Measurements from ENCODE around the gene CHURC1. TPM values are rescaled to one million over a fixed set of nuclear protein-coding genes. Genes with fewer than 3 reads are reported as not detected.

The CHURC1 gene
- total RNA-seq, 2 experiments from 2014 or later, result 33.0 to 72.5 TPM

- Histone ChIP-seq H3K9me2 (ENCODE audit: insufficient read depth, low read length) (no peaks in the 10 kb centered on the region), H4K20me1 (ENCODE audit: insufficient read depth, low read length) (no peaks in the 10 kb centered on the region), H3K36me3 (ENCODE audit: insufficient read depth, low read length) (no peaks in the 10 kb centered on the region), H3K9me3 (ENCODE audit: low read length) (no peaks in the 10 kb centered on the region), H3K79me2 (ENCODE audit: insufficient read depth, low read depth, low read length) (no peaks in the 10 kb centered on the region), H3K4me3 (ENCODE audit: low read depth, low read length, poor library complexity, severe bottlenecking) (no peak overlapping the region), H3K4me1 (ENCODE audit: insufficient read depth, low read length, poor library complexity, severe bottlenecking) (no peaks in the 10 kb centered on the region), H3K4me2 (ENCODE audit: low read length) (no peak overlapping the region), H3K27ac (ENCODE audit: low read depth, low read length, poor library complexity, severe bottlenecking) (no peak overlapping the region), H2AFZ (ENCODE audit: low read length) (no peak overlapping the region)
- TF ChIP-seq, protein P1, sequence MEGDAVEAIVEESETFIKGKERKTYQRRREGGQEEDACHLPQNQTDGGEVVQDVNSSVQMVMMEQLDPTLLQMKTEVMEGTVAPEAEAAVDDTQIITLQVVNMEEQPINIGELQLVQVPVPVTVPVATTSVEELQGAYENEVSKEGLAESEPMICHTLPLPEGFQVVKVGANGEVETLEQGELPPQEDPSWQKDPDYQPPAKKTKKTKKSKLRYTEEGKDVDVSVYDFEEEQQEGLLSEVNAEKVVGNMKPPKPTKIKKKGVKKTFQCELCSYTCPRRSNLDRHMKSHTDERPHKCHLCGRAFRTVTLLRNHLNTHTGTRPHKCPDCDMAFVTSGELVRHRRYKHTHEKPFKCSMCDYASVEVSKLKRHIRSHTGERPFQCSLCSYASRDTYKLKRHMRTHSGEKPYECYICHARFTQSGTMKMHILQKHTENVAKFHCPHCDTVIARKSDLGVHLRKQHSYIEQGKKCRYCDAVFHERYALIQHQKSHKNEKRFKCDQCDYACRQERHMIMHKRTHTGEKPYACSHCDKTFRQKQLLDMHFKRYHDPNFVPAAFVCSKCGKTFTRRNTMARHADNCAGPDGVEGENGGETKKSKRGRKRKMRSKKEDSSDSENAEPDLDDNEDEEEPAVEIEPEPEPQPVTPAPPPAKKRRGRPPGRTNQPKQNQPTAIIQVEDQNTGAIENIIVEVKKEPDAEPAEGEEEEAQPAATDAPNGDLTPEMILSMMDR (conservative IDR thresholded peaks at IDR 0.05; ENCODE audit: low read length), result peak; percentile 33; the same call in 1 of the 2 replicates
- TF ChIP-seq EZH2phosphoT487 (IDR thresholded peaks at IDR 0.05; ENCODE audit: borderline replicate concordance, low read depth, low read length), result no peak
- no peak for DNase-seq (ENCODE audit: low spot score)
- intact Hi-C loops (cut with micrococcal nuclease; ENCODE audit: unreplicated experiment), result no loop called here
- ChIA-PET CTCF (ENCODE audit: unreplicated experiment) (no interaction called here), POLR2A (interaction anchor here (0.7 kb wide), 1 partner anchor 456 kb away, joined by 3 read pairs; no protein-coding TSS in a partner anchor)
- BruUV-seq (replicated peaks), result no TSS peak
Measured at GRCh38 chr14:64960762-64961276, 46.6 kb downstream of the CHURC1 start.

DNA sequence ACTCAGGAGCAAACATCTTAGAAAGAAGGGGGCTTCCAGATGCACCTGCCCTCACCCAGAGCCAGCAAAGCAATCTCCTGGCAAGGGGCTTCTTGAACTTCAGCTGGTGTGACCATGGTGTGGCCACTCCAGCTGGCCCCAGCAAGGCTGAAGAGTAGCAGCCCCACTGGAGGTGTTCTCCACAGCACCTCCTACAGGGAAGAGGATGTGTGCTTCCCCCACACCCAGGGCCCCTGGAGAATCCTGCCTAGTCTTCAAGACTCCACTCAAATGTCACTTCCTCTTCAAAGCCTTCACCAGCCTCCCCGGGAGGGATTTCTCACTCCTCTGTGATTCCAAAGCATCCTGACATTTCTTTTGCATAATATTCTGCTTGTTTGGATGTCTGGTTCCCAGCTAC, 49.4 kb downstream of the CHURC1 start:
- intact Hi-C loops (cut with micrococcal nuclease; ENCODE audit: unreplicated experiment), result no loop called here
- Histone ChIP-seq H3K9me3 (ENCODE audit: low read length) (no peaks in the 10 kb centered on the region), H3K9me2 (ENCODE audit: insufficient read depth, low read length) (no peaks in the 10 kb centered on the region), H3K4me1 (ENCODE audit: insufficient read depth, low read length, poor library complexity, severe bottlenecking) (peaks cover 4% of the 10 kb centered on the region), H4K20me1 (ENCODE audit: insufficient read depth, low read length) (no peaks in the 10 kb centered on the region), H3K36me3 (ENCODE audit: insufficient read depth, low read length) (no peaks in the 10 kb centered on the region), H3K4me2 (ENCODE audit: low read length) (no peak overlapping the region), H2AFZ (ENCODE audit: low read length) (no peak overlapping the region), H3K27ac (ENCODE audit: low read depth, low read length, poor library complexity, severe bottlenecking) (no peak overlapping the region), H3K4me3 (ENCODE audit: low read depth, low read length, poor library complexity, severe bottlenecking) (no peak overlapping the region), H3K79me2 (ENCODE audit: insufficient read depth, low read depth, low read length) (no peaks in the 10 kb centered on the region)
- ChIA-PET POLR2A (no interaction called here), CTCF (ENCODE audit: unreplicated experiment) (no interaction called here)
- BruUV-seq (replicated peaks), result no TSS peak
- TF ChIP-seq EZH2phosphoT487 (IDR thresholded peaks at IDR 0.05; ENCODE audit: borderline replicate concordance, low read depth, low read length), result no peak
- TF ChIP-seq, protein P1 (conservative IDR thresholded peaks at IDR 0.05; ENCODE audit: low read length), result 0 out of 2 replicates have a peak, but pooled peaks have one; percentile 31
- no peak for DNase-seq (ENCODE audit: low spot score)

- H3K36me3 ChIP-seq (ENCODE audit: insufficient read depth, low read length), result no peaks in the 10 kb centered on the region
- H3K4me3 ChIP-seq (ENCODE audit: low read depth, low read length, poor library complexity, severe bottlenecking), result no peak overlapping the region
- H4K20me1 ChIP-seq (ENCODE audit: insufficient read depth, low read length), result no peaks in the 10 kb centered on the region
- H3K9me3 ChIP-seq (ENCODE audit: low read length), result no peaks in the 10 kb centered on the region
- no peak for TF ChIP-seq EZH2phosphoT487 (IDR thresholded peaks at IDR 0.05; ENCODE audit: borderline replicate concordance, low read depth, low read length)
- no peak for DNase-seq (ENCODE audit: low spot score)
- no peak overlapping the region for H3K27ac ChIP-seq (ENCODE audit: low read depth, low read length, poor library complexity, severe bottlenecking)
- H3K4me1 ChIP-seq (ENCODE audit: insufficient read depth, low read length, poor library complexity, severe bottlenecking), result peaks cover 11% of the 10 kb centered on the region
- intact Hi-C loops (cut with micrococcal nuclease; ENCODE audit: unreplicated experiment), result no loop called here
- H2AFZ ChIP-seq (ENCODE audit: low read length), result no peak overlapping the region
- CTCF ChIA-PET (ENCODE audit: unreplicated experiment), result no interaction called here
- no peaks in the 10 kb centered on the region for H3K9me2 ChIP-seq (ENCODE audit: insufficient read depth, low read length)
- H3K79me2 ChIP-seq (ENCODE audit: insufficient read depth, low read depth, low read length), result no peaks in the 10 kb centered on the region
- no TSS peak for BruUV-seq (replicated peaks)
- no peak overlapping the region for H3K4me2 ChIP-seq (ENCODE audit: low read length)
- POLR2A ChIA-PET, result interaction anchor here (0.6 to 0.7 kb wide), 2 partner anchors 10 to 522 kb away, joined by 3 to 4 read pairs; no protein-coding TSS in a partner anchor
Measured at GRCh38 chr14:64965356-64966000, 51.2 kb downstream of the CHURC1 start.

Measured in OCI-LY7 (cell line).